NB4 (cell line): ENCODE measurements around the gene DSN1.

Experiments used
- DNase-seq: peaks from one replicate; pipeline ENCODE4 v3.0.0; 2010; ENCODE audit warnings: low read depth
- H3K4me3 ChIP-seq: one replicate; pipeline ENCODE4 v1.5.1; 2011; ENCODE audit warnings: mild to moderate bottlenecking, low read depth, low read length, moderate library complexity
- CTCF ChIP-seq: IDR thresholded peaks from one replicate; pipeline ENCODE4 v1.5.1; 2012; ENCODE audit warnings: low read depth, low read length
- MAX ChIP-seq: IDR thresholded peaks from 2 replicates; pipeline ENCODE4 v1.6.1; 2011; ENCODE audit warnings: low read depth, low read length
- MYC ChIP-seq: IDR thresholded peaks from 2 replicates; pipeline ENCODE4 v1.6.1; 2011; ENCODE audit warnings: low read depth, low read length
- POLR2A ChIP-seq: IDR thresholded peaks from 2 replicates; pipeline ENCODE4 v1.6.1; 2011; ENCODE audit warnings: mild to moderate bottlenecking; ENCODE audit not compliant: insufficient read length; ENCODE audit errors: extremely low read depth

DSN1 gene

GRCh38 chr20:36720510-36720909 is 53.1 kb downstream of the DSN1 start:
- no peak overlapping the region for H3K4me3 ChIP-seq
- DNase-seq = no peak
- no peak for TF ChIP-seq MYC
- TF ChIP-seq MAX = no peak
- TF ChIP-seq POLR2A = no peak

- H3K4me3 ChIP-seq = no peak overlapping the region
- peak; percentile 44 for DNase-seq
- no peak for TF ChIP-seq MYC
- TF ChIP-seq POLR2A = no peak
- no peak for TF ChIP-seq MAX
- peak; percentile 42 for TF ChIP-seq CTCF
Measured at GRCh38 chr20:36717657-36718056, 55.9 kb downstream of the DSN1 start.

- no peak overlapping the region for H3K4me3 ChIP-seq
- TF ChIP-seq CTCF = no peak
- no peak for TF ChIP-seq POLR2A
- no peak for TF ChIP-seq MAX
- no peak for TF ChIP-seq MYC
- no peak for DNase-seq
Measured at GRCh38 chr20:36717021-36717420, 56.5 kb downstream of the DSN1 start.

- no peak for DNase-seq
- H3K4me3 ChIP-seq = no peak overlapping the region
- TF ChIP-seq CTCF = no peak
- TF ChIP-seq MYC = no peak
- TF ChIP-seq POLR2A = no peak
- no peak for TF ChIP-seq MAX
Measured at GRCh38 chr20:36712775-36713174, 60.8 kb downstream of the DSN1 start.

GRCh38 chr20:36709126-36709525 is 64.4 kb downstream of the DSN1 start:
- H3K4me3 ChIP-seq = no peak overlapping the region
- no peak for DNase-seq
- TF ChIP-seq MYC (no peak), MAX (no peak), POLR2A (no peak), CTCF (no peak)

GRCh38 chr20:36703530-36703929 is 70.0 kb downstream of the DSN1 start:
- no peak overlapping the region for H3K4me3 ChIP-seq
- no peak for DNase-seq
- TF ChIP-seq CTCF (no peak), MAX (no peak)
